GM23338 (cell line): ENCODE measurements around the gene GUCA2A.

Experiments
- CREB1 ChIP-seq: fragments of 250-450 bp; sonication (Bioruptor Pico); IDR thresholded peaks from 2 replicates; pipeline ENCODE4 v1.5.0; 2020; ENCODE audit warnings: low read depth, mild to moderate bottlenecking, moderate library complexity
- CTCF ChIP-seq, 2 experiments: fragments of 200-600 bp in 1 of 2; sonication (generic) in 1 of 2; conservative IDR thresholded peaks; 2 replicates each; pipeline versions ENCODE4 v1.5.1 to v1.6.1; 2016 to 2017; ENCODE audit warnings: antibody characterized with exemption in 2 of 2, low read depth in 2 of 2, mild to moderate bottlenecking in 2 of 2, moderate library complexity in 1 of 2
- EZH2 ChIP-seq: fragments of 200-600 bp; sonication (generic); IDR thresholded peaks from one replicate; pipeline ENCODE4 v1.8.0; 2017; ENCODE audit warnings: antibody characterized with exemption, mild to moderate bottlenecking, low read depth; ENCODE audit not compliant: unreplicated experiment
- EZH2phosphoT487 ChIP-seq: fragments of 200-600 bp; sonication (generic); IDR thresholded peaks from one replicate; pipeline ENCODE4 v1.8.1; 2018; ENCODE audit warnings: antibody characterized with exemption; ENCODE audit not compliant: unreplicated experiment
- JUNB ChIP-seq: IDR thresholded peaks from one replicate; pipeline ENCODE4 v1.6.1; 2016; ENCODE audit warnings: antibody characterized with exemption; ENCODE audit not compliant: unreplicated experiment
- POLR2AphosphoS5 ChIP-seq: IDR thresholded peaks from 2 replicates; pipeline ENCODE4 v1.6.1; 2016; ENCODE audit warnings: antibody characterized with exemption, low read depth
- REST ChIP-seq: IDR thresholded peaks from one replicate; pipeline ENCODE4 v1.6.1; 2018; ENCODE audit warnings: antibody characterized with exemption; ENCODE audit not compliant: unreplicated experiment
- STAT1 ChIP-seq: IDR thresholded peaks from one replicate; pipeline ENCODE4 v1.6.1; 2016; ENCODE audit warnings: antibody characterized with exemption; ENCODE audit not compliant: unreplicated experiment
- ZNF331 ChIP-seq: fragments of 250-450 bp; sonication (Bioruptor Pico); IDR thresholded peaks from 2 replicates; pipeline ENCODE4 v1.5.0; 2020; ENCODE audit warnings: low read depth, mild to moderate bottlenecking, moderate library complexity
- TF ChIP-seq, protein P1 (sequence below): IDR thresholded peaks from 2 replicates; pipeline ENCODE4 v1.6.1; 2016; ENCODE audit warnings: antibody characterized with exemption

- TF ChIP-seq JUNB: no peak
- no peak for TF ChIP-seq CTCF (conservative IDR thresholded peaks at IDR 0.05; ENCODE audit: low read depth in 2 of 2)
- TF ChIP-seq, protein P1, sequence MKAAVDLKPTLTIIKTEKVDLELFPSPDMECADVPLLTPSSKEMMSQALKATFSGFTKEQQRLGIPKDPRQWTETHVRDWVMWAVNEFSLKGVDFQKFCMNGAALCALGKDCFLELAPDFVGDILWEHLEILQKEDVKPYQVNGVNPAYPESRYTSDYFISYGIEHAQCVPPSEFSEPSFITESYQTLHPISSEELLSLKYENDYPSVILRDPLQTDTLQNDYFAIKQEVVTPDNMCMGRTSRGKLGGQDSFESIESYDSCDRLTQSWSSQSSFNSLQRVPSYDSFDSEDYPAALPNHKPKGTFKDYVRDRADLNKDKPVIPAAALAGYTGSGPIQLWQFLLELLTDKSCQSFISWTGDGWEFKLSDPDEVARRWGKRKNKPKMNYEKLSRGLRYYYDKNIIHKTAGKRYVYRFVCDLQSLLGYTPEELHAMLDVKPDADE: no peak
- no peak for TF ChIP-seq REST
- no peak for TF ChIP-seq CREB1 (CRISPR knock-in tag)
- no peak for TF ChIP-seq ZNF331 (CRISPR knock-in tag)
- TF ChIP-seq EZH2phosphoT487: no peak
- TF ChIP-seq POLR2AphosphoS5: no peak
- TF ChIP-seq EZH2: no peak
- TF ChIP-seq STAT1: no peak
Observed at GRCh38 chr1:42165511-42166210, 1.1 kb upstream of the GUCA2A start.
